ENCODE results near the gene TIGIT.

TIGIT gene

GRCh38 chr3:114313426-114313825 lies 19.6 kb downstream of the TIGIT start:
- no peak for DNase-seq

- DNase-seq = no peak
Measured at GRCh38 chr3:114314282-114314681, 20.5 kb downstream of the TIGIT start.

- DNase-seq = no peak
Measured at GRCh38 chr3:114318295-114318694, 24.5 kb downstream of the TIGIT start.

- DNase-seq = no peak
Measured at GRCh38 chr3:114319453-114319852, 25.6 kb downstream of the TIGIT start.

GRCh38 chr3:114320246-114320645 lies 26.4 kb downstream of the TIGIT start:
- DNase-seq = no peak

- DNase-seq = no peak
Measured at GRCh38 chr3:114323546-114324254, 29.9 kb downstream of the TIGIT start.

- DNase-seq = no peak
Measured at GRCh38 chr3:114327665-114328064, 33.8 kb downstream of the TIGIT start.

- no peak for DNase-seq
Measured at GRCh38 chr3:114328345-114328744, 34.5 kb downstream of the TIGIT start.

GRCh38 chr3:114329823-114330222 lies 36.0 kb downstream of the TIGIT start:
- DNase-seq = no peak

GRCh38 chr3:114331007-114331406 lies 37.2 kb downstream of the TIGIT start:
- DNase-seq = no peak

- DNase-seq = no peak
Measured at GRCh38 chr3:114331710-114332109, 37.9 kb downstream of the TIGIT start.

- DNase-seq = no peak
Measured at GRCh38 chr3:114332342-114333179, 38.7 kb downstream of the TIGIT start.

GRCh38 chr3:114333180-114333922 lies 39.5 kb downstream of the TIGIT start:
- no peak for DNase-seq

- DNase-seq = no peak
Measured at GRCh38 chr3:114333923-114334240, 40.1 kb downstream of the TIGIT start.

GRCh38 chr3:114336122-114336697 lies 42.4 kb downstream of the TIGIT start:
- no peak for DNase-seq

- no peak for DNase-seq
Measured at GRCh38 chr3:114336857-114337256, 43.0 kb downstream of the TIGIT start.

GRCh38 chr3:114338651-114339357 lies 45.0 kb downstream of the TIGIT start:
- no peak for DNase-seq

- no peak for DNase-seq
Measured at GRCh38 chr3:114344492-114344891, 50.7 kb downstream of the TIGIT start.

- DNase-seq = no peak
Measured at GRCh38 chr3:114350271-114350670, 56.4 kb downstream of the TIGIT start.

GRCh38 chr3:114350690-114351089 lies 56.9 kb downstream of the TIGIT start:
- no peak for DNase-seq

GRCh38 chr3:114351123-114351821 lies 57.4 kb downstream of the TIGIT start:
- DNase-seq = no peak

GRCh38 chr3:114351822-114352145 lies 58.0 kb downstream of the TIGIT start:
- DNase-seq = no peak
